HG03039 (cell line): ENCODE data around the gene TRIM49B.
"Not testable (repeated sequence)": the region's sequence is repeated elsewhere in the genome, so short reads cannot be mapped to it uniquely, and the experiment has no call there.

ENCODE experiments used
- ATAC-seq: cut with Tn5 transposase; IDR thresholded peaks from one replicate; pipeline ENCODE4 v1.9.1; 2021; ENCODE audit warnings: mild to moderate bottlenecking, moderate library complexity; ENCODE audit not compliant: unreplicated experiment

Gene TRIM49B, protein sequence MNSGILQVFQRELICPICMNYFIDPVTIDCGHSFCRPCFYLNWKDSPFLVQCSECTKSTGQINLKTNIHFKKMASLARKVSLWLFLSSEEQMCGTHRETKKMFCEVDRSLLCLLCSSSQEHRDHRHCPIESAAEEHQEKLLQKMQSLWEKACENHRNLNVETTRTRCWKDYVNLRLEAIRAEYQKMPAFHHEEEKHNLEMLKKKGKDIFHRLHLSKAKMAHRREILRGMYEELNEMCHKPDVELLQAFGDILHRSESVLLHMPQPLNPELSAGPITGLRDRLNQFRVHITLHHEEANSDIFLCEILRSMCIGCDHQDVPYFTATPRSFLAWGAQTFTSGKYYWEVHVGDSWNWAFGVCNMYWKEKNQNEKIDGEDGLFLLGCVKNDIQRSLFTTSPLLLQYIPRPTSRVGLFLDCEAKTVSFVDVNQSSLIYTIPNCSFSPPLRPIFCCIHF

DNA sequence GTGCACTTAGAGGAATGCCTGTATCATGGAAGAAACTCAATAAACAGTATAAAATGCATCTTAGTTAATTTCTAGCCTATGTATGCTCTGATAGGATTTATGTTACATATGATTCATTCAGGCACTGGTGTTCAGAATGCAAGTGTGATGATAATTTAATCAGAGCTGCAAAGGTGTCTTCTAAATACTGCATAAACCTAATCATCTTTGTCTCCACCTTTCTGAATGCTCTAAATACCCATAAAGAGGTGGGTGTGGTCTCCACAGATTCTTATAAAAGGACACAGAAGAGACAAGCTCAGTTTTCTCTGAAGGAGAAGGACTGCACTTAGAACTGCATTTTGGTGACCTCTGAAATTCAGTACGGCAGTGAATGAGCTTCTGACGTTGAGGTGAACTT lies at the start of gene TRIM49B:
TSS of gene TRIM49B (plus strand) at position 301 of the 400 bp plus-strand sequence. CDS start 2,777 bp downstream, outside the sequence.
- ATAC-seq: not testable (repeated sequence)

DNA sequence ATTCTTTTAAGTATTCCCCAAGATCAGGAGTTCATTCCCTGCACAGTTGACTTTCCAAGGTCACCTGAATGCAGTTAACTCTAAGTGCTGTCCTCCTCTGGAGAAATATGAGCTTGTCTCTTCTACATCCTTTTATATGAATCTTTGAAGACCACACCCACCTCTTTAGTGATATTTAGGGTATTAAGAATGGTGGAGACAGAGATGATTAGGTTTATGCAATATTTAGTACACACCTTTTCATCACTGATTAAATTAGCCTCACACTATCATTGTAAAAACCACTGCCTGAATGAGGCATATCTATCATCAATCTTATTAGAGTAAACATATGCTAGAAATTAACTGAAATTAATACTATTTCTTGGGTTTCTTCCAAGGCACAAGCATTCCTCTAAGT lies 44.8 kb upstream of the TRIM49B start, which contains the start of gene TRIM51G:
TSS of gene TRIM51G (minus strand) at position 101 of the 400 bp plus-strand sequence. CDS start 2,190 bp downstream, outside the sequence.
- ATAC-seq: not testable (repeated sequence)

DNA sequence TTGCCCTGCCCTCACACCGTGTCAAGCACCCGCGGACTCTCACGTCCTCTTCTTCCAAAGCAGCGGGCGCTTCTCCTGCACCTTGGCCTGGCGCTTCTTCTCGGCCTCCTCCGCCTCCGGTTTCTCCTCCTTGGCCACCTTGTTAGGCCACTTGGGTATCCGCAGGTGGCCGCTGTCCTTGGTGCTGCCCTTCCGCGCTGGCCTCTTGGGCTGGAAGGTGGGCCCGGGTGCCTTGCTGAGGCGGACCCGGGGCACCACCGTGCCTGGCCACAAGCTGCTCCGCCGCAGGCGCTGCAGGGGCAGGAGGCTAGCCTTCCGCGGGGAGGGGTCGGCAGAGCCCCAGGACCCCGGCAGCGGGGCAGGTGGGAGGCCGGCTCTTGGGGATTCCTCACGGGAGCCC lies 19.6 kb downstream of the TRIM49B start:
- not testable (repeated sequence) for ATAC-seq

DNA sequence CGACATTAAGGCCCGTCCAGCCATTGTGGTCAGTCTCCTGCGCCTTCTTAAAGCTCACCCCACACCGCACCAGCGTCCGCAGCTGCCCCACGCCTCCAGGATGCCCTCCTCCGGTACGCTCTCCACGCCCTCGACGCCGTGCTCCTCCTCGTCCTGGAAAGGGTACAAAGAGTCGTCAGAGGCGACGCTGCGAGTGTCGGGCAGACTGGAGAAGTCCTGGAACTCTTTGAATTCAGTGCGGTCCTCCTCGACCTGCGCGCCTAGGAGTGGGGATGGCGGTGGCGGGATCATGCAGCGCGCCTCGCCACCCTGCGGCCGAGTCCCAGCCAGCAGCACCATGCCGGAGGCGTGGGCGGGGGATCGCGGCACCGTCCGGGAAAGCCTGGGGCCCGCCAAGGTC lies 21.2 kb downstream of the TRIM49B start:
- not testable (repeated sequence) for ATAC-seq

DNA sequence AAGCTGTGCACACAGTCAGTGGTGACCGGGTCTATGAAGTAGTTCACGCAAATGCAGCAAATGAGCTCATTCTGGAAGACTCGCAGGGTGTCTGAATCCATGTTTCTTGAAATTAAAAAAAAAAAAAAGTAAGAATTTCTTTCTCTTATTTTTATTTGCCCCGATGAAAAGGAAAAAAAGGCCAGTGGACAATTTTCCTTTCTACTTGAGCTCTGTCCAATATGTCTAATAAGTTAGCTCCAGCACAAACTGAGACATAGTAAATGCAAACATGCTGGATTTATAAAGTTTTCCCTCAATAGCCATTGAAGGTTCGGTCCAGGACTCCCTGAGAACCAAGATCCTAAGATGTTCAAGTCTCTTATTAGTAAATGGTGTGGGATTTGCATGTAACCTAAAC lies 30.4 kb downstream of the TRIM49B start, which contains the start of gene TRIM64C:
TSS of gene TRIM64C (minus strand) at position 101 of the 400 bp plus-strand sequence. CDS start at position 101, 0 bp downstream.
- not testable (repeated sequence) for ATAC-seq

DNA sequence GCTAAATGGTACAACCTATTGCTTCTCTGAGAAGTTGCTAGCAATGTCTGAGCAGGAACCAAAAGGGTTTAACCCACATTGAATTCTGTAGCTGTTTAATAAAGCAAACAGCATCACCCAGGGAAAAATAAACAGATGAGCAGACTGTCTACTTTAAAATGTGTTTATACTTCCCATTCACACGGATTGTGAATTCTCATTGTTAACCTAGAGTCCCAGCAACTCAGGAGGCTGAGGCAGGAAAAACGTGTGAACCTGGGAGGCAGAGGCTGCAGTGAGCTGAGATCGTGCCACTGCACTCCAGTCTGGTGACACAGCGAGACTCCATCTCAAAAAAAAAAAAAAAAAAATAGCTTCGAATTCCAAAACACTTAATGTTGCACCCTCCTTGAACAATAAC lies 41.3 kb downstream of the TRIM49B start:
- not testable (repeated sequence) for ATAC-seq
